Endothelial cell of umbilical vein (primary cell): ENCODE results near the gene GRM7. TPM values are rescaled to one million over a fixed set of nuclear protein-coding genes. Genes with fewer than 3 reads are reported as not detected.

Experiments
- BruUV-seq: library from RNA; stranded (reverse); fragments of 400-500 nt; replicated peaks from 2 replicates; lab custom pipeline; 2021; lab: Mats Ljungman, UMichigan
- CTCF ChIA-PET: fragments of 300-600, 350-600 bp; sonication (Branson Sonifier 250); formaldehyde crosslinking; loops from one replicate; lab custom pipeline; 2021; ENCODE audit warnings: antibody characterized with exemption, inconsistent platforms; lab: Charles Lee
- POLR2A ChIA-PET: fragments of 300-600, 350-600 bp; sonication (Branson Sonifier 250); formaldehyde crosslinking; loops from one replicate; lab custom pipeline; 2021; ENCODE audit warnings: antibody characterized with exemption, inconsistent platforms; lab: Charles Lee
- DNase-seq: peaks from one replicate; pipeline ENCODE4 v3.0.0-alpha.2; 2011; ENCODE audit warnings: low read depth, low spot score
- FAIRE-seq: peaks from 2 replicates; lab custom pipeline; 2011; peaks lifted over from hg19 to GRCh38; lab: Jason Lieb, UNC
- H2AFZ ChIP-seq: 2 replicates; pipeline ENCODE4 v1.6.0; 2012; ENCODE audit warnings: low read depth, low read length, control low read depth, inconsistent platforms
- H3K27ac ChIP-seq: 2 replicates; pipeline ENCODE4 v1.5.1; 2011; ENCODE audit warnings: low read depth, mild to moderate bottlenecking, control low read depth, low read length, moderate library complexity; ENCODE audit not compliant: insufficient read depth
- H3K27me3 ChIP-seq, 2 experiments: 2 replicates each; pipeline versions ENCODE4 v1.6.0 to v1.6.1; 2011; ENCODE audit warnings: low read length in 2 of 2, mixed read lengths in 1 of 2; ENCODE audit not compliant: control insufficient read depth in 2 of 2, insufficient read depth in 2 of 2
- H3K36me3 ChIP-seq, 2 experiments: 2 replicates in 1 of 2; 3 replicates in 1 of 2; pipeline ENCODE4 v1.5.1; 2011; ENCODE audit warnings: low read length in 2 of 2, mild to moderate bottlenecking in 1 of 2, moderate library complexity in 1 of 2; ENCODE audit not compliant: control insufficient read depth in 2 of 2, insufficient read depth in 2 of 2; ENCODE audit errors: extremely low read depth in 1 of 2
- H3K4me1 ChIP-seq: 3 replicates; pipeline ENCODE4 v1.5.1; 2011; ENCODE audit warnings: mild to moderate bottlenecking, low read length; ENCODE audit not compliant: control insufficient read depth, insufficient read depth; ENCODE audit errors: extremely low read depth
- H3K4me2 ChIP-seq: 2 replicates; pipeline ENCODE4 v1.6.1; 2011; ENCODE audit warnings: low read length, control low read depth, mixed read lengths; ENCODE audit not compliant: insufficient read depth
- H3K4me3 ChIP-seq, 3 experiments: fragments of 200-600 bp in 1 of 3; sonication (generic), shearing (Covaris generic) in 1 of 3; replicated peaks in 1 of 3; 2 replicates each; pipeline ENCODE4 v1.5.1; 2011 to 2016; ENCODE audit warnings: control low read depth in 3 of 3, low read length in 3 of 3, mild to moderate bottlenecking in 2 of 3, inconsistent platforms in 1 of 3, low read depth in 1 of 3, moderate library complexity in 1 of 3; ENCODE audit not compliant: insufficient read depth in 1 of 3
- H3K79me2 ChIP-seq: 2 replicates; pipeline ENCODE4 v1.6.0; 2012; ENCODE audit warnings: low read length, inconsistent platforms; ENCODE audit not compliant: control insufficient read depth, insufficient read depth
- H3K9ac ChIP-seq: replicated peaks from 2 replicates; pipeline ENCODE3; 2011; ENCODE audit warnings: low read length, control low read depth; ENCODE audit not compliant: insufficient read depth; ENCODE audit errors: extremely low read depth
- H3K9me1 ChIP-seq: replicated peaks from 3 replicates; pipeline ENCODE4 v1.6.0; 2011; ENCODE audit warnings: mild to moderate bottlenecking, low read length; ENCODE audit not compliant: control insufficient read depth, insufficient read depth; ENCODE audit errors: extremely low read depth
- H3K9me3 ChIP-seq: replicated peaks from 2 replicates; pipeline ENCODE4 v1.5.1; 2012; ENCODE audit warnings: low read length, inconsistent platforms; ENCODE audit not compliant: control insufficient read depth, insufficient read depth
- H4K20me1 ChIP-seq: replicated peaks from 2 replicates; pipeline ENCODE3; 2011; ENCODE audit warnings: mild to moderate bottlenecking, low read length; ENCODE audit not compliant: control insufficient read depth, insufficient read depth; ENCODE audit errors: extremely low read depth
- EZH2 ChIP-seq: IDR thresholded peaks from 2 replicates; pipeline ENCODE4 v1.6.1; 2012; ENCODE audit warnings: borderline replicate concordance, low read depth, mild to moderate bottlenecking, moderate library complexity, low read length, inconsistent platforms; ENCODE audit not compliant: severe bottlenecking
- FOS ChIP-seq: IDR thresholded peaks from 2 replicates; pipeline ENCODE4 v1.6.1; 2011; ENCODE audit warnings: mild to moderate bottlenecking, low read length, moderate library complexity, borderline replicate concordance; ENCODE audit not compliant: insufficient read depth
- GATA2 ChIP-seq: IDR thresholded peaks from 2 replicates; pipeline ENCODE4 v1.7.0; 2011; ENCODE audit warnings: low read depth, mild to moderate bottlenecking, moderate library complexity, mixed read lengths, low read length; ENCODE audit not compliant: insufficient read length, insufficient read depth
- JUN ChIP-seq: IDR thresholded peaks from 2 replicates; pipeline ENCODE4 v1.6.1; 2011; ENCODE audit warnings: borderline replicate concordance, low read depth; ENCODE audit not compliant: insufficient read length, insufficient read depth
- MYC ChIP-seq: IDR thresholded peaks from one replicate; pipeline ENCODE4 v1.6.1; 2011; ENCODE audit warnings: mild to moderate bottlenecking, low read depth, low read length
- POLR2A ChIP-seq: IDR thresholded peaks from 2 replicates; pipeline ENCODE4 v1.6.1; 2012; ENCODE audit warnings: low read depth, mild to moderate bottlenecking, control low read depth, low read length
- POLR2AphosphoS5 ChIP-seq: IDR thresholded peaks from 2 replicates; pipeline ENCODE4 v1.6.1; 2012; ENCODE audit warnings: low read depth, mild to moderate bottlenecking, control low read depth, low read length, moderate library complexity; ENCODE audit not compliant: insufficient read depth
- dilution Hi-C: fragments of 300-500 bp; cut with MboI; formaldehyde crosslinking; loops from one replicate; pipeline ENCODE4 v1.15.0; 2019; ENCODE audit warnings: low sequenced_read_pairs; ENCODE audit not compliant: extremely low pct_ligation_motif_present
- intact Hi-C: fragments of 100-400 bp; cut with micrococcal nuclease; formaldehyde crosslinking; loops from one replicate; pipeline ENCODE4 v1.10.0; 2022
- polyA plus RNA-seq, 4 experiments: library from polyadenylated mRNA; depleted of rRNA in 3 of 4; stranded (reverse) in 3 of 4; unstranded in 1 of 4; fragments of >200 nt; gene quantifications; 2 replicates each; pipeline versions ENCODE4 v1.2.1 to v1.2.3, GENCODE V29; 2011 to 2012; ENCODE audit warnings: missing spikeins in 1 of 4
- total RNA-seq: library from RNA; stranded (reverse); gene quantifications from 2 replicates; pipeline ENCODE4 v1.2.3, GENCODE V29; 2021
- TF ChIP-seq, protein P1 (sequence below), 2 donors: IDR thresholded peaks; 1 replicate in 1 of 2; 2 replicates in 1 of 2; pipeline ENCODE4 v1.5.1; 2011; ENCODE audit warnings: low read length in 2 of 2, mild to moderate bottlenecking in 2 of 2, moderate library complexity in 2 of 2, control low read depth in 1 of 2, inconsistent platforms in 1 of 2, low read depth in 1 of 2; ENCODE audit not compliant: insufficient read depth in 1 of 2; ENCODE audit errors: extremely low read depth in 1 of 2
- TF ChIP-seq, protein P2 (sequence below): IDR thresholded peaks from 2 replicates; pipeline ENCODE4 v1.6.1; 2011; ENCODE audit not compliant: insufficient read depth, insufficient read length

GRM7 gene
- total and polyA plus RNA-seq, 2 donors (not counting 3 experiments of a cell fraction or from before 2014, with no cell fraction given) = 0.12 TPM; not detected in 1

DNA sequence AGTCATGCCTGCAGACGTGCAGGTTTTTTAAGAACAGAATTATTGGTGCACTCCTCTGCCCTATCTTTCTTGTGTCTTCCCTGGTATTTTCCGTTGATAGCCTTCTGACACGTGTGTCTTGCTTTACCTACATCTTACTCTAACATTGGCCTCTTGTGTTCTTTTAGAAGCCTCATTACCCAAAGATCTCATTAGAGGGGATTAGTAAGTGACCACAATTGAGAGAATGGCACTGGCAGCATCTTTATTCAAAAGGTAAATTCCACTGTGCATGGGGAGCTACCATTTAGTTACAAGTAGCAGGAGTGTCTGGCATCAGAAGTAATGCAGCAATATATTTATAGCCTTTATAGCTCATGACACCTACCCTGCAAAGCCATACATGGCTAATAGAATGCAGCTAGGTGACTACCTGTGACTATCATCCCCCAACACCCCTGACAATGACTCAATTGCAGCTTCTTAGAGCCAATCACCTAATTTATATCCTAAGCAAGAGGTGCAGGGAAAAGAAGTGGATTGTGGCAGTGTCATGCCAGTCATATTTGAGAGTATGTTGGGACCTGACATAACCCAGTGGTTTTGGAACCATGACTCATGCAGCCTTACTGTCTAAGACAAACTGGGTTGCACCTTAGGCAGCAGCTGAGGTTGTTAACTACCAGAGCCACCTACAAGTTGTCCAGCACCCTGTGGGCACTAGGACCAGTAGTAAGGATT is 164.8 kb downstream of the GRM7 start:
- Histone ChIP-seq H3K36me3 (no peaks in the 10 kb centered on the region), H3K79me2 (no peaks in the 10 kb centered on the region), H3K4me1 (no peaks in the 10 kb centered on the region), H3K27ac (no peak overlapping the region), H3K4me3 (no peak overlapping the region), H4K20me1 (no peaks in the 10 kb centered on the region), H3K9ac (no peak overlapping the region), H2AFZ (no peak overlapping the region), H3K9me1 (no peaks in the 10 kb centered on the region), H3K9me3 (no peaks in the 10 kb centered on the region), H3K4me2 (no peak overlapping the region), H3K27me3 (no peaks in the 10 kb centered on the region)
- no peak for FAIRE-seq
- TF ChIP-seq, protein P1, sequence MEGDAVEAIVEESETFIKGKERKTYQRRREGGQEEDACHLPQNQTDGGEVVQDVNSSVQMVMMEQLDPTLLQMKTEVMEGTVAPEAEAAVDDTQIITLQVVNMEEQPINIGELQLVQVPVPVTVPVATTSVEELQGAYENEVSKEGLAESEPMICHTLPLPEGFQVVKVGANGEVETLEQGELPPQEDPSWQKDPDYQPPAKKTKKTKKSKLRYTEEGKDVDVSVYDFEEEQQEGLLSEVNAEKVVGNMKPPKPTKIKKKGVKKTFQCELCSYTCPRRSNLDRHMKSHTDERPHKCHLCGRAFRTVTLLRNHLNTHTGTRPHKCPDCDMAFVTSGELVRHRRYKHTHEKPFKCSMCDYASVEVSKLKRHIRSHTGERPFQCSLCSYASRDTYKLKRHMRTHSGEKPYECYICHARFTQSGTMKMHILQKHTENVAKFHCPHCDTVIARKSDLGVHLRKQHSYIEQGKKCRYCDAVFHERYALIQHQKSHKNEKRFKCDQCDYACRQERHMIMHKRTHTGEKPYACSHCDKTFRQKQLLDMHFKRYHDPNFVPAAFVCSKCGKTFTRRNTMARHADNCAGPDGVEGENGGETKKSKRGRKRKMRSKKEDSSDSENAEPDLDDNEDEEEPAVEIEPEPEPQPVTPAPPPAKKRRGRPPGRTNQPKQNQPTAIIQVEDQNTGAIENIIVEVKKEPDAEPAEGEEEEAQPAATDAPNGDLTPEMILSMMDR (IDR thresholded peaks at IDR 0.05; ENCODE audit: extremely low read depth in 1 of 2, insufficient read depth in 1 of 2, low read depth in 1 of 2, low read length in 2 of 2) = no peak
- TF ChIP-seq POLR2A = no peak
- TF ChIP-seq FOS = no peak
- BruUV-seq = no TSS peak
- CTCF ChIA-PET = no interaction called here
- intact Hi-C loops (no loop called here), dilution Hi-C loops (no loop called here)
- no peak for DNase-seq
- POLR2A ChIA-PET = no interaction called here

DNA sequence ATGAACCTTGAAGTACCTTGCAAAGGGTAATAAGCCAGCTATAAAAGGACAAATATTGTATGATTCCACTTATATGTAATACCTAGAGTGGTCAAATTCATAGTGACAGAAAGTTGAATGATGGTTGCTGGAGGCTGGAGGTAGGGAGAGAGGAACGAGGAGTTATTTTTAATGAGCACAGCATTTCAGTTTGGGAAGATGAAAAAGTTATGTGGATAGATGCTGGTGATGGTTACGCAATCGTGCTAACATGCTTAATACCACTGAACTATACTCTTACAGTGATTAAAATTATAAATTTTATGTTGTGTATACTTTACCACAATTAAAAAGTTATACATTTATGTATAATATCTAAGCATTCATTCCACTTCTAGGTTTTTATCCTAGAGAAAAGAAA is 168.6 kb downstream of the GRM7 start:
- FAIRE-seq = no peak
- no TSS peak for BruUV-seq
- dilution Hi-C loops (no loop called here), intact Hi-C loops (no loop called here)
- Histone ChIP-seq H3K27ac (no peak overlapping the region), H3K4me2 (no peak overlapping the region), H3K36me3 (no peaks in the 10 kb centered on the region), H3K27me3 (no peaks in the 10 kb centered on the region), H3K4me1 (no peaks in the 10 kb centered on the region), H2AFZ (no peak overlapping the region), H3K4me3 (no peak overlapping the region), H3K79me2 (no peaks in the 10 kb centered on the region), H3K9ac (no peak overlapping the region), H3K9me1 (no peaks in the 10 kb centered on the region), H4K20me1 (no peaks in the 10 kb centered on the region), H3K9me3 (no peaks in the 10 kb centered on the region)
- ChIA-PET CTCF (no interaction called here), POLR2A (no interaction called here)
- TF ChIP-seq POLR2A (no peak), GATA2 (no peak), MYC (no peak), FOS (no peak), JUN (no peak), POLR2AphosphoS5 (no peak), EZH2 (no peak)
- TF ChIP-seq, protein P1 (IDR thresholded peaks at IDR 0.05; ENCODE audit: extremely low read depth in 1 of 2, insufficient read depth in 1 of 2, low read depth in 1 of 2, low read length in 2 of 2) = no peak
- TF ChIP-seq, protein P2, sequence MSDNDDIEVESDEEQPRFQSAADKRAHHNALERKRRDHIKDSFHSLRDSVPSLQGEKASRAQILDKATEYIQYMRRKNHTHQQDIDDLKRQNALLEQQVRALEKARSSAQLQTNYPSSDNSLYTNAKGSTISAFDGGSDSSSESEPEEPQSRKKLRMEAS = no peak
- no peak for DNase-seq
